Measurements from ENCODE around the gene HNRNPR.

DNA sequence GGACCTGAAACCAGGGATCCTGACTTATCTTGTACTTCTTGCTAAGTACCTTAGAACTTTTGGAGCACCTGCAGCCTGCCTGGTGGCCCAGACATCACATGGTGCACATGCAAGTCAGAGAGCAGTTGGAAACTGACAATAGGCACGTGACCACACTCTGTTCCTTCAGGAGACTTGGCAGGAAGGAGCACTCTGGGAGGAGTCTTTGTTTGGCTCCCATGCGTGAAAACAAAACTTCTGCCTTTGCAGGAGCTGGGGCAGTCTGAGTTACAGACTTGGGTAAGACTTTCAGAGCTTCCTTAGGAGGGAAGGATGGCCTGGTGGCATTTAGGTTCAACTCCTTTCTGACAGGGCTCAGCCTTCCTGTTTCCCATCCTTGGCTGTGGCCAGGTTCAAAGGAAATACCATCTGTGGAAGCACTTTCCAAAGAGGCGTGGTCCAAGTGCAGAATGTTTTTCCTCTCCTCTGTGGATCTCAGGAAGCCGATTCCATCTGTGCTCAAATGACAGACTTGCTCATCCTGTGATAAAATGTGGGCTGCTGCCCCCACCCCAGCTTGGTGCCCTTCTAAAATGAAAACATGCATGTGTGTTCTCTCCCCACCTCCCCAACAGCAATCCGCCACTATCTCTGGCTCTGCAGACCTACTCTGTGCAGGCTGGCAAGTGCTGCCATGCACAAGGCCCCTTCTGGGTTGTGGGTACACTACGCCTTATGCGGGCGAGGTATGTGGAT is 39.7 kb upstream of the HNRNPR start:
- TF ChIP-seq, protein P1, sequence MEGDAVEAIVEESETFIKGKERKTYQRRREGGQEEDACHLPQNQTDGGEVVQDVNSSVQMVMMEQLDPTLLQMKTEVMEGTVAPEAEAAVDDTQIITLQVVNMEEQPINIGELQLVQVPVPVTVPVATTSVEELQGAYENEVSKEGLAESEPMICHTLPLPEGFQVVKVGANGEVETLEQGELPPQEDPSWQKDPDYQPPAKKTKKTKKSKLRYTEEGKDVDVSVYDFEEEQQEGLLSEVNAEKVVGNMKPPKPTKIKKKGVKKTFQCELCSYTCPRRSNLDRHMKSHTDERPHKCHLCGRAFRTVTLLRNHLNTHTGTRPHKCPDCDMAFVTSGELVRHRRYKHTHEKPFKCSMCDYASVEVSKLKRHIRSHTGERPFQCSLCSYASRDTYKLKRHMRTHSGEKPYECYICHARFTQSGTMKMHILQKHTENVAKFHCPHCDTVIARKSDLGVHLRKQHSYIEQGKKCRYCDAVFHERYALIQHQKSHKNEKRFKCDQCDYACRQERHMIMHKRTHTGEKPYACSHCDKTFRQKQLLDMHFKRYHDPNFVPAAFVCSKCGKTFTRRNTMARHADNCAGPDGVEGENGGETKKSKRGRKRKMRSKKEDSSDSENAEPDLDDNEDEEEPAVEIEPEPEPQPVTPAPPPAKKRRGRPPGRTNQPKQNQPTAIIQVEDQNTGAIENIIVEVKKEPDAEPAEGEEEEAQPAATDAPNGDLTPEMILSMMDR (optimal IDR thresholded peaks at IDR 0.05 in 1 of 3, IDR thresholded peaks at IDR 0.05 in 1 of 3, conservative IDR thresholded peaks at IDR 0.05 in 1 of 3; ENCODE audit: extremely low read depth in 1 of 3, insufficient read depth in 2 of 3, low read length in 3 of 3), result no peak
- no peak for TF ChIP-seq EZH2 (IDR thresholded peaks at IDR 0.05; ENCODE audit: low read length)
